NCI-H460 (cell line): ENCODE results near the gene NRG2. TPM values are rescaled to one million over a fixed set of nuclear protein-coding genes. Genes with fewer than 3 reads are reported as not detected.
A peak's percentile ranks its signal among the peaks of the same experiment; 100 is the strongest.

Experiments
- DNase-seq: peaks from one replicate; pipeline ENCODE4 v3.0.0-alpha.2; 2016; ENCODE audit warnings: low read depth; ENCODE audit errors: extremely low read depth
- total RNA-seq: library from RNA; depleted of rRNA; stranded (reverse); fragments of >200 nt; shearing (Covaris generic); gene quantifications from 2 replicates; pipeline ENCODE4 v1.2.3, GENCODE V29; 2014

Gene NRG2
- total RNA-seq, 1 experiment from 2014 or later, result 3.9 TPM

GRCh38 chr5:139847790-139848507 is 195.2 kb downstream of the NRG2 start:
- DNase-seq, result peak; percentile 48

GRCh38 chr5:139847091-139847490 is 196.0 kb downstream of the NRG2 start:
- DNase-seq, result no peak

DNA sequence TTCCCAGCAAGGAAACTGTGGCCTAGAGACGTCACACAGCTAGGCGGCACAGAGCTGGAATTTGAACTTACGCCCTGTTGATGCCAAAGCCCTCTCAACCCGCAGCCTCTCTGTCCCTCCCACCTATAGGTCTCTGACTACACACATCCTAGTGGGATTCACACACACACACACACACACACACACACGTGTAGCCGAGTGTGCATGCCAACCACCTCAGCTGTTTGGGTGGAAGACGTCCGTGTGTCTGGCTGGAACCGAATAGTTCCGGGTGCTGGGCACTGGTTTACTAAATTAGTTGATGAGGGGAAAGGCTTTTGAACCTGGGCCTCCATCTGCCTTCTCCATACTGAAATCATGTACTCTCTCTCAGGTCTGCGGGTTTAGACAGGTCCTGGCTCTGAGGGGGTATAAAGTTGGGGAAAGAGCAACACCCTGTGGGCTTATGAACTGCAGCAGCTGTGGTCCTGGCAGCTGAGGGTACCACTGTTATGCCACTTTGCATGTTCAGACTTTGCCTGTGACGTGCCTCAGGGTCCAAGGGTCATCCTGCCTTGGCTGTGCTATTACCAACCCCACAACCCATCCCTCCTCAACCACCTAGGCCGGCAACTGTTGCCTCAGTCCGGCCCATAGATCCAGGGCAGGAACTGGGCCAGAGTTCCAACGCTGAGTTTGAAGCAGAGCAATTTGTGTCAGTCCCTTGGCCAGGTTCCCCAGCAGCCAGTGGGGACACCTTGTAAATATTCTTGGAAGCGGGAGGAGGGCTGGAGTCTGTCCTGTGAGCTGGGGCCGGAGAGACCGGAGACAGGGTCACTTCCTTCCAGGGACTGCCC is 197.0 kb downstream of the NRG2 start:
- no peak for DNase-seq

GRCh38 chr5:139844472-139845145 is 198.5 kb downstream of the NRG2 start:
- DNase-seq, result peak; percentile 77

DNA sequence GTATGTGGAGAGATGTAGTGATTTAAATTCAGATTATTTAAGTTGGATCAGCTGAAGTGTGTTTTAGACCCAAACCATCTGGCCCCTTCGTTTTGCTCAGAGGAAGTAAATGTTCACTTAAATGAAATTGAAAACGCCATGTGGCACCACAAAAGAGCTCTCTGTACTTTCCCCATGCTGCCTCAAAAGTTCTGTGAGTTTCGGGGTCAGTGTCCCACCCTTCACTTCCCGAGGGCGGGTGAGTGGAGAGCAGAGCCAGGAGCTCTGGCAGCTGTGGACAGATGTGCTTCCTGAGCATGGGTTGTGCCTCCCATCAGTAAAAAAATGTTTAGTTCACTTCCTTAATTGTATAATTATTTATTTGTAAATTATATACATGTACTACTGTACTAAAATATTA is 199.1 kb downstream of the NRG2 start:
- DNase-seq, result no peak

DNA sequence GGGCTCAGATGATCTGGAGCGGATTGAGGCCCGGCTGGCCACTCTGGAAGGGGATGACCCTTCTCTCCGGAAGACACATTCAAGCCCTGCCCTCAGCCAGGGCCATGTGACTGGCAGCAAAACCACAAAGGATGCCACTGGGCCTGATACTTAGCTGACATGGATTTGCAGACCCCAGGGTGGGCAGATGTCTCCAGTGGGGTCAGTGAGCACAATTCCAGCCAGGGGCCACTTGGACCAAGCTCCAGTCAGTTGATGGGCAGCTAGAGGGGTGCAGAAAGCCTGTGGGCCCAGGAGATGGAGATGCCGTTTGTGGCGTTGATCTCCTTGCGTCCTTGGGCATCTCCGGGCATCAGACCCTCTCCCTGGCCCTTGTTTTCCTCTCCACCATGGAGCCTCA is 200.8 kb downstream of the NRG2 start:
- DNase-seq, result no peak

DNA sequence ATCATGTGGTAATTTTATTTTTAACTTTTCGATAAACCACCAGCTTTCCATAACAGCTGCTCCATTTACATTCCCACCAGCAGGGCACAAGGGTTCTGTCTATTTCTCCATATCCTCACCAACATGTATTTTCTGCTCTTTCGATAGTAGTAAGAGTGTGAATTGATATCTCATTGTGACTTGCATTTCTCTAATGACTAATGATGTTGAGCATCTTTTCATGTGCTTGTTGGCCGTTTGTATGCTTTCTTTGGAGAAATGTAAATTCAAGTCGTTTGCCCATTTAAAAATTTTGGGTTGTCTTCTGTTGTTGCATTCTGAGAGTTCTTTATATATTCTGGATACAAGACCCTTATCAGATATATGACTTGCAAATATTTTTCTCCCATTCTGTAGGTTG is 201.6 kb downstream of the NRG2 start:
- DNase-seq, result peak; percentile 20

DNA sequence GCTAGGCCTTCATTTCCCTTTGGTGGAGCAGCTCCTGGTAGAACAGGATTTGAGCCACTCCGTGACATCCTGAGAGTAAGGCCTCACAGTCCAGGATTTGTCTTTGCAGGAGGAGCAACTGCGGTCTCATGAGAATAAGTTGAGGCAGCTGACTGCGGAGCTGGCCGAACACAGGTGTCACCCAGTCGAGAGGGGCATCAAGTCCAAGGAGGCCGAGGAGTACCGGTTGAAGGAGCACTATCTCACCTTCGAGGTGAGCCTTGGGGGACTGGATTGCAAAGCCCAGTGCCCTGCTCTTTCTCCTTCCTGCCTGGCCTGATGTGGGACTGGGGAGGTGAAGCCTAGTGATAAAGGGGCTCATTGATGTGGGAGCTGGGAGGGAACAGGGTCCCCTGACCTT is 203.2 kb downstream of the NRG2 start:
- no peak for DNase-seq

GRCh38 chr5:139839232-139839815 is 203.8 kb downstream of the NRG2 start:
- no peak for DNase-seq

DNA sequence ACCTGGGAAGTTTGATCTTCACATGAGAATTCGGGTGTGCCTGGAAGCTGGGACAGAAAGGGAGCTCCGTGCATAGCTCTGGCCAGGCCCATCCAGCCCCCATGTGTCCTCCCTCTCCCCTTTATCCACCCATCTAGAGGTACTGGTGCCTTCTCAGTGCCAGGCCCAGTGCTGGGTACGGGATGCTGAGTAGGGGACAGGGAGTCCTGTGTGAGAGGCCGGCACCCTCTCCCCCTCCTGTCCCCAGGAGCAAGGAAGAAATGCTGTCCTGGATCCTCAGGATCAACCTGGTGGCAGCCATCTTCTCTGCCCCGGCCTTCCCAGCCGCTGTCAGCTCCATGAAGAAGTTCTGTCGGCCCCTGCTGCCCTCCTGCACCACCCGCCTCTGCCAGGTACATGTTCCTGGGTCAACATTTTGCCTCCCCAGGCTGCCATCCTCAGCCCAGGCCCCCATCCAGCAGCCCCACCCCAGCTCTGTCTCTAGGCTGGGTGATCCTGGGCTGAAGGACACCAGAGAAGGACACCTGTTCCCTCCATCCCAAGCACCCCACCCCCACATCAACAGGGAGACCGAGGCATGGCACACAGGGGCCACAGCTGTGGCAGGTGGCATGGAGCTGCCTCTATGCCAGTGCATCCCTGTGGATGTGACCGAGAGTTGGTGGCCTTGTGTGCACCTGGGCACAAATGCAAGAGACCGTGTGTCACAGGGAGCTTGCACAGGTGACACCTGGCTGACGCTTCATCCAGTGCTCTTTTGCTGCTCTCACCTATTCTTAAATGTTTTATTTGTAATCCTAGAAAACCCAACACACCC is 204.5 kb downstream of the NRG2 start:
- no peak for DNase-seq

GRCh38 chr5:139837711-139838380 is 205.3 kb downstream of the NRG2 start:
- DNase-seq, result no peak

- no peak for DNase-seq
Measured at GRCh38 chr5:139836469-139837208, 206.5 kb downstream of the NRG2 start.

- DNase-seq, result no peak
Measured at GRCh38 chr5:139835656-139836055, 207.4 kb downstream of the NRG2 start.

DNA sequence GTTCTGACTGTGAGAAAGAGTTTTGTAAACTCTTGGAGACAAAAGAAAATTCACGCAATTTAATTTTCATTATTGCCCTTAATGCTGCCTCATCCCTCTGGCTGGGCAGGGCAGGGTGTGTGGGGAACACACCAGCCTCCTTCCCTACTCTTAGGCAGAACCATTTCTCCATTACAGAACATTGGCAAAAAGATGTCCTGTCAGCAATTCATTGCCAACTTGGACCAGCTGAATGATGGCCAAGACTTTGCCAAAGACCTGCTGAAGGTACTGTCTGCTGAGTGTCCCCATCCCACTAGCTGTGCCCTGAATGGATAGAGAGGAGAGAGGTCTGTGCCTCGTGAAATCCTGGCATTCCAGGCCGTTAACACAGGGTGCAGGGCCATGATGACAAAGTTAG is 209.6 kb downstream of the NRG2 start:
- no peak for DNase-seq

DNA sequence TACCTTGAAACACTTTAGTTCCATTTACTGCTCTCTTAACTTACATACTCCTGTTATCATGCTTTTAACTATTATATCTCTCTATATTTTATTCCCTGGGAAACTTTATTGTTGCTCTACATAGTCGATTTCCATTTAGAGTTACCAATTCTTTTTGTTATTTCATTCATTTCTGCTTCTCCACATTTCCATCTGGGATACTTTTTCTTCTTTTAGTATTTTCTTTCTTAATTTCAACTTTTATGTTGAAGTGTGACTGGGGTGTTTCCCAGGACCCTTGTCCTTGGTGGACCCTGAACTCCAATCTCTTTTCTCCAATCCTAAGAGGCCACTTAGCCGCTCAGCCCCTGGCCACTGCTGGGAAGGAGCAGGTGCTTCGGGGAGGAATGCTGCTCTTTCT is 211.5 kb downstream of the NRG2 start:
- no peak for DNase-seq

- DNase-seq, result no peak
Measured at GRCh38 chr5:139829471-139829870, 213.6 kb downstream of the NRG2 start.

DNA sequence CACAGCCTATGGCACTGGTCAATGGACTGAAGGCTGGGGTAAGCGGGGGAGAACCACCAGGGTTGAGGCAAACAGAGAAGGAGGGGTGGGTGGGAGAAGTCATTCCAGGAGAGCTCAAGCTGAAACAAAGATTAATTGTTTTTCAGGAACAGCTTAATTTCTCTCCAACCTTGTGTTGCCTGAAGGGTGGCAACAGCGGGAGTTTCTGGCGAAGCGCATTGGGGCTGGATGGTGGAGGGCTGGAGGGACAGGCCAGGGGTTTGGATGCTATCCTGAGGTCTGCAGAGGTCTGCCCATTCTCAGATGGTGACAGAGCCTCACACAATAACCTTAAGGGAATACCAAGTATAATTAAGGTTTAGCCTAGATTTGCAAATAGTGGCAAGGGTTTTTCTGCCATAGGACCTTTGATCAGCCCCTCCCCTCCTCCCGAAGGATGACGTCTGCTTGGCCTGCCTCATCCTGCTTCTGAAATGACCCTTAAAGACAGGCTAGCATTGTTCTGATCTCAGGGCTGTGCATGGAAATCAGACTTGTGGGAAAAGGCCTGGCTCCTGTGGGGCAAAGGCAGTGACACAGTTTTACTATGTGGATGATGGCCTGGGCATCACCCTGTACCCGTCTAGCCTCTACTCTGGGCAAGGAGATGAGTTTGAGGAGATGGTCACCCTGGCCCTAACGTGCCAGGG is 214.7 kb downstream of the NRG2 start:
- DNase-seq, result no peak

GRCh38 chr5:139825690-139826089 is 217.4 kb downstream of the NRG2 start:
- no peak for DNase-seq
